ENCODE data around the gene GBGT1. TPM values are rescaled to one million over a fixed set of nuclear protein-coding genes. Genes with fewer than 3 reads are reported as not detected.

The GBGT1 gene
- total RNA-seq, 1 experiment from 2014 or later: 16.5 TPM

GRCh38 chr9:133107245-133107722, 56.4 kb downstream of the GBGT1 start (continued):
- TF ChIP-seq ERG (CRISPR knock-in tag; IDR thresholded peaks at IDR 0.05): no peak
- no peak for TF ChIP-seq ZBTB43 (CRISPR knock-in tag; IDR thresholded peaks at IDR 0.05)
- TF ChIP-seq ZNF138 (CRISPR knock-in tag; conservative IDR thresholded peaks at IDR 0.05): no peak
- TF ChIP-seq ZNF219 (CRISPR knock-in tag; IDR thresholded peaks at IDR 0.05; ENCODE audit: borderline replicate concordance): no peak

GRCh38 chr9:133106511-133107244, 57.0 kb downstream of the GBGT1 start:
- CTCF ChIA-PET: interaction anchor here (0.6 to 7.8 kb wide), 4 partner anchors 8 to 39 kb away, joined by 3 to 93 read pairs (median 4); no protein-coding TSS in a partner anchor
- peak overlapping the region; percentile 17; the same call in 1 of the 2 replicates for H3K27ac Mint-ChIP-seq
- peaks cover 26% of the 10 kb centered on the region for H3K36me3 Mint-ChIP-seq
- H3K27me3 Mint-ChIP-seq (ENCODE audit: low read depth): no peaks in the 10 kb centered on the region
- no peak overlapping the region for H3K4me3 Mint-ChIP-seq
- no peaks in the 10 kb centered on the region for H3K9me3 Mint-ChIP-seq
- H3K4me1 Mint-ChIP-seq: peaks cover 3% of the 10 kb centered on the region
- POLR2A ChIA-PET: no interaction called here
- no peak for ATAC-seq
- no peak for DNase-seq (ENCODE audit: low spot score)
- no peak for TF ChIP-seq MLX (CRISPR knock-in tag; IDR thresholded peaks at IDR 0.05)
- TF ChIP-seq USF1 (CRISPR knock-in tag; IDR thresholded peaks at IDR 0.05): no peak
- no peak for TF ChIP-seq TP53 (CRISPR knock-in tag; IDR thresholded peaks at IDR 0.05)
- no peak for TF ChIP-seq PREB (CRISPR knock-in tag; IDR thresholded peaks at IDR 0.05; ENCODE audit: borderline replicate concordance)
- no peak for TF ChIP-seq ZNF219 (CRISPR knock-in tag; IDR thresholded peaks at IDR 0.05; ENCODE audit: borderline replicate concordance)
- TF ChIP-seq IRF1 (CRISPR knock-in tag; IDR thresholded peaks at IDR 0.05): no peak
- no peak for TF ChIP-seq OVOL2 (CRISPR knock-in tag; IDR thresholded peaks at IDR 0.05; ENCODE audit: borderline replicate concordance)
- TF ChIP-seq ZNF232 (CRISPR knock-in tag; IDR thresholded peaks at IDR 0.05): no peak
- TF ChIP-seq MXD4 (CRISPR knock-in tag; IDR thresholded peaks at IDR 0.05; ENCODE audit: borderline replicate concordance): no peak
- no peak for TF ChIP-seq RORB (CRISPR knock-in tag; IDR thresholded peaks at IDR 0.05)
- no peak for TF ChIP-seq NFE2L1 (CRISPR knock-in tag; IDR thresholded peaks at IDR 0.05)
- no peak for TF ChIP-seq ZNF281 (CRISPR knock-in tag; IDR thresholded peaks at IDR 0.05)

Data from WTC11 (cell line).